Measurements from ENCODE around the gene GSTP1. TPM values are rescaled to one million over a fixed set of nuclear protein-coding genes. Genes with fewer than 3 reads are reported as not detected.
"Not testable (repeated sequence)": the region's sequence is repeated elsewhere in the genome, so short reads cannot be mapped to it uniquely, and the experiment has no call there.

The GSTP1 gene
- total RNA-seq, 1 donor from 2014 or later, result 696 TPM

DNA sequence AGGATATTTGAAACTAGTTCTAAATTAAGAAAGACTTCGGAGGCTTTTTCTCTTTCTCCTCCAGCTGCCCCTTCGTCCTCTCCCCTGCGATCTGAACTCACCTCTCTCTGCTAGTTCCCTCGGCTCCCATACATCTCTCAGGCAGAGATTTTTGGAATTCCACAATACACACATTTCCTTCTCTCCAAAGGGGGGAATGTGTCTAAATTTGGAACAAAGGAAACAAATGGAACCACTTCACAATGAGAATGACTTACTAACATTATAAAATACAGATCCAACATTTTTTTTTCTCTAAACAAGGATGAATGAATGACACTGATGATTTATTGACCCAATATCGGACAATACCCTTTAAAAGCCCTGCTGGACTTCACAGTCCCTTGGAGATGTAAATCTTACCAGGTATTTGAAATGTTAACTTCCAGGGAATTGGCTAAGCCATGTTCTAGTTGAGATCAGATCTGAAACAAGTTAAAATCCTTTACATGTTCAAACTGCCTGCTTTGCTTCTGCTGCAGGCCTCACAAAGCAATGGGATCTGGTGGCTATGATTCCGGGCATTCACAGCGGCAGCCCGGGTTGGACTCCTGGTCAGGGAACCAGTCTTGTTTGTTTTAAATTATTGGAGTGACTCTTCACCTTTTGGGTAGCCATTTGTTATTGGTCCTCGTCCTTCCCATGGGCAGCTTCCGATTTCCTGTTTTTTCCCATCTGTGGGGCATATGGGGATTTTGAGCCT lies 20.5 kb upstream of the GSTP1 start:
- TF ChIP-seq, protein P1, sequence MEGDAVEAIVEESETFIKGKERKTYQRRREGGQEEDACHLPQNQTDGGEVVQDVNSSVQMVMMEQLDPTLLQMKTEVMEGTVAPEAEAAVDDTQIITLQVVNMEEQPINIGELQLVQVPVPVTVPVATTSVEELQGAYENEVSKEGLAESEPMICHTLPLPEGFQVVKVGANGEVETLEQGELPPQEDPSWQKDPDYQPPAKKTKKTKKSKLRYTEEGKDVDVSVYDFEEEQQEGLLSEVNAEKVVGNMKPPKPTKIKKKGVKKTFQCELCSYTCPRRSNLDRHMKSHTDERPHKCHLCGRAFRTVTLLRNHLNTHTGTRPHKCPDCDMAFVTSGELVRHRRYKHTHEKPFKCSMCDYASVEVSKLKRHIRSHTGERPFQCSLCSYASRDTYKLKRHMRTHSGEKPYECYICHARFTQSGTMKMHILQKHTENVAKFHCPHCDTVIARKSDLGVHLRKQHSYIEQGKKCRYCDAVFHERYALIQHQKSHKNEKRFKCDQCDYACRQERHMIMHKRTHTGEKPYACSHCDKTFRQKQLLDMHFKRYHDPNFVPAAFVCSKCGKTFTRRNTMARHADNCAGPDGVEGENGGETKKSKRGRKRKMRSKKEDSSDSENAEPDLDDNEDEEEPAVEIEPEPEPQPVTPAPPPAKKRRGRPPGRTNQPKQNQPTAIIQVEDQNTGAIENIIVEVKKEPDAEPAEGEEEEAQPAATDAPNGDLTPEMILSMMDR (IDR thresholded peaks at IDR 0.05; ENCODE audit: unreplicated experiment), result no peak
- no peaks in the 10 kb centered on the region for H3K9me3 Mint-ChIP-seq (ENCODE audit: unreplicated experiment)
- H3K36me3 Mint-ChIP-seq (ENCODE audit: low read depth, unreplicated experiment), result no peaks in the 10 kb centered on the region
- no peak overlapping the region for H3K27ac Mint-ChIP-seq (ENCODE audit: unreplicated experiment)
- H3K27me3 Mint-ChIP-seq (ENCODE audit: unreplicated experiment), result no peaks in the 10 kb centered on the region
- H3K4me1 Mint-ChIP-seq (ENCODE audit: unreplicated experiment), result peaks cover 11% of the 10 kb centered on the region
- DNase-seq (ENCODE audit: low spot score), result no peak
- no peak overlapping the region for H3K4me3 Mint-ChIP-seq (ENCODE audit: unreplicated experiment)

DNA sequence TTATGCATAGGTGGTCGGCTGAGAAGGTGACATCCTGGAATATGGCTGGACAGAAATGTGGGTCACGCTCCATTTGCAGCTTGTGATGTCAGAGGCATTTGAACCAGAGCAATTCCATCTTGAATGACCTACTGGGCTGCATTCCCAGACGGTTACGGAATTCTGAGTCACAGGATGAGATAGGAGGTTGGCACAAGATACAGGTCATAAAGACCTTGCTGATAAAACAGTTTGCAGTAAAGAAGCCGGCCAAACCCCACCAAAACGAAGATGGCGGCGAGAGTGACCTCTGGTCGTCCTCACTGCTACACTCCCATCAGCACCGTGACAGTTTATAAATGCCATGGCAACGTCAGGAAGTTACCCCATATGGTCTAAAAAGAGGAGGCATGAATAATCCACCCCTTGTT lies 19.9 kb upstream of the GSTP1 start:
- not testable (repeated sequence) for H3K27ac Mint-ChIP-seq (ENCODE audit: unreplicated experiment); H3K36me3 Mint-ChIP-seq (ENCODE audit: low read depth, unreplicated experiment); H3K27me3 Mint-ChIP-seq (ENCODE audit: unreplicated experiment); H3K9me3 Mint-ChIP-seq (ENCODE audit: unreplicated experiment); DNase-seq (ENCODE audit: low spot score); H3K4me3 Mint-ChIP-seq (ENCODE audit: unreplicated experiment)
- H3K4me1 Mint-ChIP-seq (ENCODE audit: unreplicated experiment), result peaks cover 11% of the 10 kb centered on the region

DNA sequence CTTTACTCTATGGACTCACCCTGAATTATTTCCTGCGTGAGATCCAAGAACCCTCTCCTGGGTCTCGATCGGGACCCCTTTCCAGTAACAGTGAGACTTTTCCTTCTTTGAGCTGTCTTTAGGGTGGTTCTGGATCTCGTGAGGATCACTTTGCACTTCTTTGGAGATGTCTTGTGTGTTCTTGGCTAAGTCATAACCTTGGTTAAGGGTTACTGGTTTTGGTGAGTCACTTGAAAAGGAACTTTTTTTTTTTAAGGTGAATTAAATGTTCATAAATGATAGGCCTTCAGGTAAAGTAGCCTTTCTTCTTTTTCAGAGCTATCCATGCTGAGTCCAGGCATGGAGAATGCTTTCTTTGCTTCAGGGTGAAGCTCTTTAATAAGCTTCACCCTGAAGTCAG lies 19.4 kb upstream of the GSTP1 start:
- Mint-ChIP-seq H3K36me3 (ENCODE audit: low read depth, unreplicated experiment) (no peaks in the 10 kb centered on the region), H3K4me1 (ENCODE audit: unreplicated experiment) (peaks cover 11% of the 10 kb centered on the region), H3K4me3 (ENCODE audit: unreplicated experiment) (no peak overlapping the region), H3K27ac (ENCODE audit: unreplicated experiment) (no peak overlapping the region), H3K9me3 (ENCODE audit: unreplicated experiment) (no peaks in the 10 kb centered on the region), H3K27me3 (ENCODE audit: unreplicated experiment) (no peaks in the 10 kb centered on the region)
- TF ChIP-seq, protein P1 (IDR thresholded peaks at IDR 0.05; ENCODE audit: unreplicated experiment), result no peak
- DNase-seq (ENCODE audit: low spot score), result no peak

DNA sequence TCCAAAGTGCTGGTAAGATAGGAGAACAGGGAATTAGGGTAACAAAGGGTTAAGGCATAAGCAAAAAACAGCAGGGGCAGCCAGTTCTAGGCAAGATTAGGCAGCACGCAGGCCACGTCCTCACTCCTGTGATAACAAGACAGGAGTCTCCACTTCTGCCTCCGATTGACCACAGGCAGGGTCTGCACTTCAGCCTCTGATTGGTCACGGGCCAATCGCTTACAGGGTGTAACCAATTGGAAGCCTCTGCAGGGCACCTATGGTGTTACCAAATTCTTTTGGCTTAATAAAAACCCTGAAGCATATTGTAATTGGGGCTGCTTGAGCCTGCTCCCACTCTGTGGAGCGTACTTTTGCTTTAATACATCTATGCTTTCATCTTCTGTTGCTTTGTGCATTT lies 12.2 kb upstream of the GSTP1 start:
- TF ChIP-seq, protein P1 (IDR thresholded peaks at IDR 0.05; ENCODE audit: unreplicated experiment), result no peak

GRCh38 chr11:67572305-67572704 lies 11.3 kb upstream of the GSTP1 start:
- Mint-ChIP-seq H3K4me1 (ENCODE audit: unreplicated experiment) (peaks cover 6% of the 10 kb centered on the region), H3K4me3 (ENCODE audit: unreplicated experiment) (no peak overlapping the region), H3K9me3 (ENCODE audit: unreplicated experiment) (no peaks in the 10 kb centered on the region), H3K27ac (ENCODE audit: unreplicated experiment) (no peak overlapping the region), H3K27me3 (ENCODE audit: unreplicated experiment) (peaks cover 2% of the 10 kb centered on the region), H3K36me3 (ENCODE audit: low read depth, unreplicated experiment) (no peaks in the 10 kb centered on the region)
- no peak for DNase-seq (ENCODE audit: low spot score)
- TF ChIP-seq, protein P1 (IDR thresholded peaks at IDR 0.05; ENCODE audit: unreplicated experiment), result no peak

More for the DNA sequence above, 12.2 kb upstream of the GSTP1 start:
- no peak overlapping the region for H3K4me3 Mint-ChIP-seq (ENCODE audit: unreplicated experiment)
- H3K9me3 Mint-ChIP-seq (ENCODE audit: unreplicated experiment), result no peaks in the 10 kb centered on the region
- H3K4me1 Mint-ChIP-seq (ENCODE audit: unreplicated experiment), result peaks cover 6% of the 10 kb centered on the region
- H3K36me3 Mint-ChIP-seq (ENCODE audit: low read depth, unreplicated experiment), result no peaks in the 10 kb centered on the region
- no peak for DNase-seq (ENCODE audit: low spot score)
- H3K27me3 Mint-ChIP-seq (ENCODE audit: unreplicated experiment), result no peaks in the 10 kb centered on the region
- H3K27ac Mint-ChIP-seq (ENCODE audit: unreplicated experiment), result no peak overlapping the region

Measured in endothelial cell (in vitro differentiated cells).